ENCODE measurements around the gene PGAM1. TPM values are rescaled to one million over a fixed set of nuclear protein-coding genes. Genes with fewer than 3 reads are reported as not detected.

The PGAM1 gene
- total and polyA plus RNA-seq, 2 of the 13 experiments (the other 11 are each of a cell fraction or from before 2014, with no cell fraction given): 354 to 483 TPM

DNA sequence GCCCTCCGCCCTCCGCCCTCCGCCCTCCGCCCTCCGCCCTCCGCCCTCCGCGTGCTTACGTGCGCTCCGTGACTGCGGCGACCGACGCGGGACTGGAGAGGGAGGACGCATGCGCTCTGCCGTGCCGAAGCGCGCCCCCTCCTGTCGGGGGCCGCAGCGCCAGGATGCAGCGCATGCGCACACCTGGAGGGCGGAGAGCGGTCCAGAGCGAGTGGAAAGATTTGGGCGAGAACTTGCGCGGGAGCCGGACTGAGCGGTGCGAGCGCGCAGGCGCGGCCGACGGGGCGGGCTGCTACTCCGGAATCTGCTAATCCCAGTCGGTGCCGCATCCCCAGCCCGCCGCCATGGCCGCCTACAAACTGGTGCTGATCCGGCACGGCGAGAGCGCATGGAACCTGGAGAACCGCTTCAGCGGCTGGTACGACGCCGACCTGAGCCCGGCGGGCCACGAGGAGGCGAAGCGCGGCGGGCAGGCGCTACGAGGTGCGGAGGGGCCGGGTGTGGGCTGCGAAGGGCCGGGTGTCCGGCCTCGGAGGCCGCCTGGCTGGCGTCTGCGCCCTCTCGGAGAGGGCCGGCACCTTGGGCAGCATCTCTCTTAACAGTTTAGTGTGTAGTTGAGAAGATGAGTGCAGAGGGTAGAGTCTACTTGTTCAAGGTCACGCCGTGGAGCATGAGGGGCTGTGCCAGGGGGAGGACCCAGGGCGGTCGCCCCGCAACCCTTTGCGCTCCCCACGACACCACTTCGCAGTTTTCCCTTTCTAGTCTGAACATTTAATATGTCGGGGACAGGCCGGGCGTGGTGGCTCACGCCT lies at the start of gene PGAM1 (continued):
- TF ChIP-seq ZFY (CRISPR knock-in tag; IDR thresholded peaks at IDR 0.05) (peak; percentile 75), ONECUT2 (CRISPR knock-in tag; IDR thresholded peaks at IDR 0.05) (no peak), ZNF615 (CRISPR knock-in tag; IDR thresholded peaks at IDR 0.05; ENCODE audit: borderline replicate concordance) (no peak), KDM2A (CRISPR knock-in tag; IDR thresholded peaks at IDR 0.05; ENCODE audit: borderline replicate concordance, low read depth) (peak; percentile 85), ZNF512 (CRISPR knock-in tag; IDR thresholded peaks at IDR 0.05) (no peak), SALL1 (CRISPR knock-in tag; IDR thresholded peaks at IDR 0.05) (peak; percentile 79), STAT5B (CRISPR knock-in tag; IDR thresholded peaks at IDR 0.05) (no peak), TBX2 (CRISPR knock-in tag; IDR thresholded peaks at IDR 0.05; ENCODE audit: borderline replicate concordance) (peak; percentile 77), KAT7 (CRISPR knock-in tag; IDR thresholded peaks at IDR 0.05; ENCODE audit: borderline replicate concordance) (peak; percentile 53; the same call in 1 of the 2 replicates), ZNF580 (CRISPR knock-in tag; IDR thresholded peaks at IDR 0.05; ENCODE audit: borderline replicate concordance, low read depth) (peak; percentile 39; the same call in 1 of the 2 replicates), ZNF709 (CRISPR knock-in tag; IDR thresholded peaks at IDR 0.05) (peak; percentile 69; the same call in 1 of the 2 replicates), TFDP1 (CRISPR knock-in tag; IDR thresholded peaks at IDR 0.05; ENCODE audit: borderline replicate concordance) (peak; percentile 79; the same call in 1 of the 2 replicates), ZSCAN21 (CRISPR knock-in tag; IDR thresholded peaks at IDR 0.05; ENCODE audit: borderline replicate concordance) (peak; percentile 83; the same call in 1 of the 2 replicates)
- TF ChIP-seq, protein P1, sequence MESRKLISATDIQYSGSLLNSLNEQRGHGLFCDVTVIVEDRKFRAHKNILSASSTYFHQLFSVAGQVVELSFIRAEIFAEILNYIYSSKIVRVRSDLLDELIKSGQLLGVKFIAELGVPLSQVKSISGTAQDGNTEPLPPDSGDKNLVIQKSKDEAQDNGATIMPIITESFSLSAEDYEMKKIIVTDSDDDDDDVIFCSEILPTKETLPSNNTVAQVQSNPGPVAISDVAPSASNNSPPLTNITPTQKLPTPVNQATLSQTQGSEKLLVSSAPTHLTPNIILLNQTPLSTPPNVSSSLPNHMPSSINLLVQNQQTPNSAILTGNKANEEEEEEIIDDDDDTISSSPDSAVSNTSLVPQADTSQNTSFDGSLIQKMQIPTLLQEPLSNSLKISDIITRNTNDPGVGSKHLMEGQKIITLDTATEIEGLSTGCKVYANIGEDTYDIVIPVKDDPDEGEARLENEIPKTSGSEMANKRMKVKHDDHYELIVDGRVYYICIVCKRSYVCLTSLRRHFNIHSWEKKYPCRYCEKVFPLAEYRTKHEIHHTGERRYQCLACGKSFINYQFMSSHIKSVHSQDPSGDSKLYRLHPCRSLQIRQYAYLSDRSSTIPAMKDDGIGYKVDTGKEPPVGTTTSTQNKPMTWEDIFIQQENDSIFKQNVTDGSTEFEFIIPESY (CRISPR knock-in tag; IDR thresholded peaks at IDR 0.05): peak; percentile 45; the same call in 1 of the 2 replicates
- TF ChIP-seq, protein P2, sequence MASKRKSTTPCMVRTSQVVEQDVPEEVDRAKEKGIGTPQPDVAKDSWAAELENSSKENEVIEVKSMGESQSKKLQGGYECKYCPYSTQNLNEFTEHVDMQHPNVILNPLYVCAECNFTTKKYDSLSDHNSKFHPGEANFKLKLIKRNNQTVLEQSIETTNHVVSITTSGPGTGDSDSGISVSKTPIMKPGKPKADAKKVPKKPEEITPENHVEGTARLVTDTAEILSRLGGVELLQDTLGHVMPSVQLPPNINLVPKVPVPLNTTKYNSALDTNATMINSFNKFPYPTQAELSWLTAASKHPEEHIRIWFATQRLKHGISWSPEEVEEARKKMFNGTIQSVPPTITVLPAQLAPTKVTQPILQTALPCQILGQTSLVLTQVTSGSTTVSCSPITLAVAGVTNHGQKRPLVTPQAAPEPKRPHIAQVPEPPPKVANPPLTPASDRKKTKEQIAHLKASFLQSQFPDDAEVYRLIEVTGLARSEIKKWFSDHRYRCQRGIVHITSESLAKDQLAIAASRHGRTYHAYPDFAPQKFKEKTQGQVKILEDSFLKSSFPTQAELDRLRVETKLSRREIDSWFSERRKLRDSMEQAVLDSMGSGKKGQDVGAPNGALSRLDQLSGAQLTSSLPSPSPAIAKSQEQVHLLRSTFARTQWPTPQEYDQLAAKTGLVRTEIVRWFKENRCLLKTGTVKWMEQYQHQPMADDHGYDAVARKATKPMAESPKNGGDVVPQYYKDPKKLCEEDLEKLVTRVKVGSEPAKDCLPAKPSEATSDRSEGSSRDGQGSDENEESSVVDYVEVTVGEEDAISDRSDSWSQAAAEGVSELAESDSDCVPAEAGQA (IDR thresholded peaks at IDR 0.05; ENCODE audit: low read depth): no peak
- TF ChIP-seq, protein P2 (CRISPR knock-in tag; IDR thresholded peaks at IDR 0.05; ENCODE audit: borderline replicate concordance): no peak
- TF ChIP-seq, protein P3, sequence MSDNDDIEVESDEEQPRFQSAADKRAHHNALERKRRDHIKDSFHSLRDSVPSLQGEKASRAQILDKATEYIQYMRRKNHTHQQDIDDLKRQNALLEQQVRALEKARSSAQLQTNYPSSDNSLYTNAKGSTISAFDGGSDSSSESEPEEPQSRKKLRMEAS (IDR thresholded peaks at IDR 0.05): peak; percentile 61; the same call in 1 of the 2 replicates

Data from HepG2 (cell line).